Measurements from ENCODE around the gene HIF1A. TPM values are rescaled to one million over a fixed set of nuclear protein-coding genes. Genes with fewer than 3 reads are reported as not detected.
A peak's percentile ranks its signal among the peaks of the same experiment; 100 is the strongest.

Gene HIF1A
- total RNA-seq, 1 donor from 2014 or later: 145 TPM

DNA sequence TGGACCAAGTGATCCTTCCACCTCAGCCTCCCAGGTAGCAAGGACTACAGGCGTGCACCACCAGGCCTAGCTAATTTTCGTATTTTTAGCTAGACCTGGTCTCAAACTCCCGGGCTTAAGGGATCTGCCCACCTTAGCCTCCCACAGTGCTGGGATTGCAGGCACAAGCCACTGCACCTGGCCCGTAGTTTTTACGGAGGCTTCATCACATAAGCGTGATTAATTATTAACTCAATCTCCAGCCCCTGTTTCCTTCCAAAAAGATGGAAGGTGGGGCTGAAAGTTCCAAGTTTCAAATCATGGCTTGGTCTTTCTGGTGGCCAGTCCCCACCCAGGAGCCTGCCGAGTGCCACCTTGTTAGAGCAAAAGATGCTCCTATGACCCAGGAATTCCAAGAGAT, 22.5 kb upstream of the HIF1A start:
- Mint-ChIP-seq H3K4me1 (ENCODE audit: low read depth, unreplicated experiment) (no peaks in the 10 kb centered on the region), H3K27ac (ENCODE audit: unreplicated experiment) (no peak overlapping the region), H3K4me3 (ENCODE audit: unreplicated experiment) (no peak overlapping the region), H3K9me3 (ENCODE audit: unreplicated experiment) (no peaks in the 10 kb centered on the region), H3K36me3 (ENCODE audit: unreplicated experiment) (no peaks in the 10 kb centered on the region), H3K27me3 (ENCODE audit: unreplicated experiment) (peaks cover 3% of the 10 kb centered on the region)
- DNase-seq: no peak
- TF ChIP-seq, protein P1, sequence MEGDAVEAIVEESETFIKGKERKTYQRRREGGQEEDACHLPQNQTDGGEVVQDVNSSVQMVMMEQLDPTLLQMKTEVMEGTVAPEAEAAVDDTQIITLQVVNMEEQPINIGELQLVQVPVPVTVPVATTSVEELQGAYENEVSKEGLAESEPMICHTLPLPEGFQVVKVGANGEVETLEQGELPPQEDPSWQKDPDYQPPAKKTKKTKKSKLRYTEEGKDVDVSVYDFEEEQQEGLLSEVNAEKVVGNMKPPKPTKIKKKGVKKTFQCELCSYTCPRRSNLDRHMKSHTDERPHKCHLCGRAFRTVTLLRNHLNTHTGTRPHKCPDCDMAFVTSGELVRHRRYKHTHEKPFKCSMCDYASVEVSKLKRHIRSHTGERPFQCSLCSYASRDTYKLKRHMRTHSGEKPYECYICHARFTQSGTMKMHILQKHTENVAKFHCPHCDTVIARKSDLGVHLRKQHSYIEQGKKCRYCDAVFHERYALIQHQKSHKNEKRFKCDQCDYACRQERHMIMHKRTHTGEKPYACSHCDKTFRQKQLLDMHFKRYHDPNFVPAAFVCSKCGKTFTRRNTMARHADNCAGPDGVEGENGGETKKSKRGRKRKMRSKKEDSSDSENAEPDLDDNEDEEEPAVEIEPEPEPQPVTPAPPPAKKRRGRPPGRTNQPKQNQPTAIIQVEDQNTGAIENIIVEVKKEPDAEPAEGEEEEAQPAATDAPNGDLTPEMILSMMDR (IDR thresholded peaks at IDR 0.05; ENCODE audit: partially characterized antibody, unreplicated experiment): no peak

DNA sequence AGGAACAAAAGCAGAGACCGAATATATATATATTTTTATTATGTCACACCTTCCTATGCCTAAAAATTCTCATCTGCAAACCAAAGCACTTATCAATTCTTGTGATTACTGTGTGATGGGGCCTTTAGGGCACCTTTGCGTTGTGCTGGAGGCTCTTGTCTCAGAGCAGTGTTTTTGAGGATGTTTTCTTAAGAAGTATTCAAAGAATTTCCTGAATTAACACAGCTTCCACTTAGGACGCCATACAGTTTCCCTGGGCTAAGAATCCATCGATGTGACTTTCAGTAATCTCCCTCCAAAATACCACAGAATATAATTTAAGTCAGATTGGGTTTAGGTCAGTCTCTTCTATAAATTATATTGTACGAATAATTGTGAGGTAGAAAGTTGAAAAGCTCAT, 22.0 kb upstream of the HIF1A start:
- H3K36me3 Mint-ChIP-seq (ENCODE audit: unreplicated experiment): no peaks in the 10 kb centered on the region
- H3K27me3 Mint-ChIP-seq (ENCODE audit: unreplicated experiment): peaks cover 3% of the 10 kb centered on the region
- TF ChIP-seq, protein P1 (IDR thresholded peaks at IDR 0.05; ENCODE audit: partially characterized antibody, unreplicated experiment): no peak
- no peaks in the 10 kb centered on the region for H3K9me3 Mint-ChIP-seq (ENCODE audit: unreplicated experiment)
- H3K4me3 Mint-ChIP-seq (ENCODE audit: unreplicated experiment): no peak overlapping the region
- no peak overlapping the region for H3K27ac Mint-ChIP-seq (ENCODE audit: unreplicated experiment)
- H3K4me1 Mint-ChIP-seq (ENCODE audit: low read depth, unreplicated experiment): no peaks in the 10 kb centered on the region
- DNase-seq: no peak

DNA sequence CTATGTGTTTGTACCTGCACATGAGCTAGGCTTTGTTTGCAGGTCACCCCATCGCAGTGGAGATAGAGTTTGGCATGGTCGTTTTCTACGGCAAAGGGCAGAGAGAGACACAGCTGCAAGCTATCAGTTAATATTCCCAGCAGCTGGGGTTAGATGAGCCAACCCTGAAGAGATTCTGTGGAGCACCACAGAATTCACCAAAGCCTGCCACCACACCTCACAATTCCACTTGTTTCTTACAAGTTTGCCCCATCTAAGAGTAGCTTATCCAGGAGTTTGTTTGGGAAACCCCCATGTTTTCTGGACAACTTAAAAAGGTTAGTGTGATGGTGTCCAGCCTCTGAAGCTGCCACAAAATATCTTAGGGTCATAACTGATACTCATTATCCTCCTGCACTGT, 20.0 kb upstream of the HIF1A start:
- Mint-ChIP-seq H3K27me3 (ENCODE audit: unreplicated experiment) (peaks cover 4% of the 10 kb centered on the region), H3K4me1 (ENCODE audit: low read depth, unreplicated experiment) (peaks cover 7% of the 10 kb centered on the region), H3K36me3 (ENCODE audit: unreplicated experiment) (no peaks in the 10 kb centered on the region), H3K27ac (ENCODE audit: unreplicated experiment) (no peak overlapping the region), H3K4me3 (ENCODE audit: unreplicated experiment) (no peak overlapping the region), H3K9me3 (ENCODE audit: unreplicated experiment) (peaks cover 2% of the 10 kb centered on the region)
- TF ChIP-seq, protein P1 (IDR thresholded peaks at IDR 0.05; ENCODE audit: partially characterized antibody, unreplicated experiment): no peak
- DNase-seq: no peak

DNA sequence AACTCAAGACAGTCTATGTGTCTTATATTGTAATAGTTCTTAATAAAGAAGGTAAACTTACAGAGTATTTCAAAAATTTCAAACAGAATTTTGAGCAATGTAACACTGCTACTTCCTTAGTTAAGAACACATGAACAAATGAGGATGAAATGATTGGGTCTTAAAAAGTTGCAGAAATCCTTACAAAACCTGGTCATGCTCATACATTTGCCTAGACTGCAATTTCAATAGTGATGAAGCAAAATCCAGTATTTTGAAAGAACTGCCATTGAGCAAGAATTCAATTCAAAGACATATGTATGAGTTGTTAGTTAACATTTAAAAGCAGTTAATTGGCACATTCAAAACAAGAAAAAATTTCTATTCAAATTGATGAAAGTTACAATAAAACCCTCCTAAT, 17.8 kb upstream of the HIF1A start:
- Mint-ChIP-seq H3K27me3 (ENCODE audit: unreplicated experiment) (peaks cover 3% of the 10 kb centered on the region), H3K27ac (ENCODE audit: unreplicated experiment) (no peak overlapping the region), H3K36me3 (ENCODE audit: unreplicated experiment) (no peaks in the 10 kb centered on the region), H3K4me1 (ENCODE audit: low read depth, unreplicated experiment) (peaks cover 7% of the 10 kb centered on the region), H3K9me3 (ENCODE audit: unreplicated experiment) (peaks cover 2% of the 10 kb centered on the region), H3K4me3 (ENCODE audit: unreplicated experiment) (no peak overlapping the region)
- DNase-seq: no peak
- TF ChIP-seq, protein P1 (IDR thresholded peaks at IDR 0.05; ENCODE audit: partially characterized antibody, unreplicated experiment): no peak

DNA sequence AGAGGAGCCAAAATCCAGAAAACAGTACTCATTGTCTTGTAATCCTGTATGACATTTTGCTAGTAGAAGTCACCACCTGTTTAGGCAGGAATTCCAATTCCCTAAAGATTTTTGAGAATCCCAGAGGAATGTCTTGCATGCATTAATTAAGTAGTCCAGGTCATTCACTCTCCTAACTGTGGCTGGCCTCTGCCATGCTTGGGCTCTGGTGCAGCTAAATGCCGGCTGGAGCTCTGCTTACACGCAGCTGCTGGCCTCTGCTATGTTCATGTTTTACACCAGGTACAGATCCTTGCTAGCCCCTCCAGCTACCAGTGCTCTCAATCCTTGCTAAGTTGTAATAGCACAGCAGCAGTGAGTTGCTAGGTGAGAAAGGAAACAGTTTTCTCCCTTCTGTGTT, 16.3 kb upstream of the HIF1A start:
- Mint-ChIP-seq H3K27ac (ENCODE audit: unreplicated experiment) (no peak overlapping the region), H3K4me3 (ENCODE audit: unreplicated experiment) (peak overlapping the region; percentile 49), H3K4me1 (ENCODE audit: low read depth, unreplicated experiment) (peaks cover 7% of the 10 kb centered on the region), H3K9me3 (ENCODE audit: unreplicated experiment) (peaks cover 2% of the 10 kb centered on the region), H3K27me3 (ENCODE audit: unreplicated experiment) (peaks cover 3% of the 10 kb centered on the region), H3K36me3 (ENCODE audit: unreplicated experiment) (no peaks in the 10 kb centered on the region)
- DNase-seq: peak; percentile 54
- TF ChIP-seq, protein P1 (IDR thresholded peaks at IDR 0.05; ENCODE audit: partially characterized antibody, unreplicated experiment): no peak
